NCI-H69 (cell line): Measurements from ENCODE around the gene ITFG1.
"Not testable (repeated sequence)": the region's sequence is repeated elsewhere in the genome, so short reads cannot be mapped to it uniquely, and the experiment has no call there.

Experiments used
- DNase-seq: peaks from one replicate; lab custom pipeline; 2025; lab: John Stamatoyannopoulos, UW

The ITFG1 gene

DNA sequence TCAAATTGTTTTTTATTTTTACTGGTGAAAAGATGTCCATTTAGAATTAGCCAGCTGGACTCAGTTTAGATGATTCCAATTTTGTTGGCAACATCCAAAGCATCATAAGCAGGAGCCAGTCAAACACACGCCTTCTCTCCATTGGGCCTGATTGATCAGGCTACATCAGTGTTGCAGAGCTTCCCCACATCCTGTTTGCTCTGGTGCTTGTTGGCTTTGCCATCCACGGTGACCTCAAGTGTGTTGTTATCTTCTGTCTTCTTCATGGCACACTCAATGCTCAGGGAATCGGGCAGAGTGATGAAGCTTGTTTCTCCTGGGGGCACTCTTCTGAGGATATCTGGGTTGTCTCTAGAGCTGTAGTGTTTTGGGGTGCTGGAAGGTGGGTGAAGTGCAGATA lies 310.8 kb downstream of the ITFG1 start:
- DNase-seq: no peak

DNA sequence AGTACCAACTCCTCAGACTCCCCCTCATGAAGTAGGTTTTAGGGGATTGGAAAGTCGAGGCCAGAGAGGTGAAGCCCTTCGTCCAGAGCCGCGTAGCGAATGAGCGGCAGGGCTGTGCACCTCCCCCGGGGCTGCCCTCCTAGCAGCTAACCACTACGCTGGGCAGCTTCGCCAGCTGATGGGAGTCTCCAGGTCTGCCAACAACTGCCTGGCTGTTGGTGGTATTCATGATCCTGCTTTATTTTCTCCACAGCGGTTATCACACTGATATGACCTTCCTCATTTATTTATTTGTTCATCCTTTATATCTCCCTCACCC lies 316.3 kb downstream of the ITFG1 start:
- DNase-seq: no peak

DNA sequence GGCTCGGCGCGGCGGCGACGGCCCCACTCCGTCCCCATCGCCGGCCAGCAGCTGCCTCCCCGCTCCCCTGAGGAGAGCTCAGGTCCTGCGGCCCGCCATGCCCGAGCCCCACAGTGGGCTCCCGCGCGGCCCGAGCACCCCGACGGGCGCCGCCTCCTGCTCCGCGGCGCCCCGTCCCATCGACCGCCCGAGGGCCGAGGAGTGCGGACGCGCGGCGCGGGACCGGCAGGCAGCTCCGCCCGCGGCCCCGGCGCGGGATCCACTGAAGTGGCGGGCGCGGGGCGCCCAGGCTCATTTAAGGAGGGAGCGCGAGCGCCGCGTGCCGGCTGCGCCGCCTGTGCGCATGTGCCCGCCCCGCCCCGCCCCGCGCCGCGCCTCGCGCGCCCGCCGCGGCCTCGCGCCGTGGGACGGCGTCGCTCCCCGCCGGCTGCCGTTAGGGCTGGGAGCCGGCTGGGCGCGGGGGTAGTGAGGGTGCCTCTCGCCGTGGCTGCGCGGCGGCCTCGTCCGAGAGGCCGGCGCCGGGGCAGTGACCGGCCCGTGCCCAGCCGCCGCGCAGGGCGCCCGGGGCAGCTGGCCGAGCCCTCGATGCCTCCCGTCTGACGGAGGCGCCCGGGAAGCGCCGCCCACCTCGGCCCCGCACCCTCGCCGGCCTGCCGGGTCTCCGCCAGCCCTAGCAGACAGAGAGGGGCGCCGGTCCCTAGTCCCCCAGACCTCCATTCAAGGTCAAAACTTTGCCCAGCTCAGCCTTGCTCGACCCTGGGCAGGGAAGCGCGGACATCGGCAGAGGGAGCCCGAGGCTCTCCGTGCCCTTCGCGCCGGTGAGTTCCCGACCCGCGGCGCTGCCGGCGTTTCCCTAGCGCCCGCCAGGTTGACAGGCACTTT lies 316.9 kb downstream of the ITFG1 start, which contains the start of gene NETO2:
Gene NETO2, minus strand, starts transcription at position 269 of the 882 bp plus-strand sequence. CDS start 333 bp downstream, outside the sequence.
- peak; percentile 77 for DNase-seq

DNA sequence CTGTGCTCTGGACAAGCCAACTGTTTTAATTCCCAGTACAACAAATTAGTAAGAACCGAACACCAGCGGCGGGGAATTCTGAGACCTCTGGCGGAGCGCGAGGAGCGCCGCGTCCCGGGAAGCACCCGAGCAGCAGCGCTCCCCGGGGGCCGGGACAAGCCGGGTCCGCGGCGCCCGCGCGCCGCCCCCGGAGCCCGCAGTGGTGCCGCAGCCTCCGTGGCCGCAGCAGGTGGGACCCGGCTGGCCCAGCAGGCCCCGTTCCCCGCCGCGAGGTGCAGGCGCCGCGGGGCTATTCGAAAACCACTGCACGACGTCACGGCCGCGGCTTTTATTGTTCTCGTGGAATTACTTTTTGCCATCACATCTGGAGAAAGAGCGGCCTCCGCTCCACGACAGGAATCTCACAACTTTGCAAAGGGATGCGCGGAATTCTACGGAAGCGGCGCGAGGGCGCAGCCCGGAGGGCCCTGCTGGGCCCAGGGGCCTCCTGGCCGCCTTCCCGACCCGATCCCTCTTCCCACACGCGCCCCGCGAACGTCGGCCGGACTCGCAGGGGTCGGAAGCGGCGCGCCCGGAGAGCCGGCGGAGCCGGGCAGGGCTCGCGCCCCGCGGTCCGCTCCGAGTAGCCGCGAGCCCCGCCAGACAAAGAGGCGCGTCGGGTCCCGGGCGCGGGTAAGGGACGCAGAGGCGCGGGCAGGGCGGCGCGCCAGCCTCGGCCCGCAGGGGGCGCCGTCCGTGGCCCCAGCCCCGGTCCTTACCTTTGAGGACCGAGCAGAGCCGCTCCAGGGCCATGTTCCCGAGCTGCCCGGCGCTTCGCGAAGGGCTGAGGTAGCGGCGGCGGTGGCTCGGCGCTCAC lies 317.8 kb downstream of the ITFG1 start:
- DNase-seq: peak; percentile 78

- DNase-seq: peak; percentile 55
Measured at GRCh38 chr16:47142486-47142820, 318.4 kb downstream of the ITFG1 start.

DNA sequence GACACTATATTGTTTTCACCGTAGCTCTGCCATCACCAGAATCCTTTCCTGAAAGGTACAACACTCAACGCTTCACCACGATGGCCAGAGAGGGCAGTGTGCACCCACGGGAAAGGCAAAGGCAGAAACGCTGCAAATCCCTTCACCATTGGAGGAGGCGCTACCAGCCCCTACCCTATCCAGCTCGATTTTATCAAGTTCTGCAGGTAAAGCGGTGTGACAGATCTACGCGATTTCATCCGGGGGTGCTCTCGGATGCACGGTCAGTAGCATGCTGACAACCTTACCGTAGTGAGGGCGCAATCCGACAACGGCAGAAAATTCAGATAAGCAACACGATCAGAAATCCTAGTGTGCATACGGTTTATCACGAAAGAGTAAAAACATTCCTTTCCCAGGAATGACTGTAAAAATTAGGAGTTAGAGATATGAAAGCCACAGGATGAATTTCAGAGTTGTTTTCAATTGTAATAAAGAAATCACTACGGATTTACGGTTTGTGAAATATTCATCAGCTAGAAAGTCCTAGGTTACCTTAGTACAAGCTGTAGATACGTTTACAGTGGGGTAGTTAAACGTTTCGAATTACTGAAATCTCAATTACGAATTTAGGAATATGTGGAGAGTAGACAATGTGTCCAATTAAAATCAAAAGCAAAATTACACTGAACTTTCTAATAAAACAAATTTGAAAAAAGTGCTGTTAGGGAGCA lies 318.9 kb downstream of the ITFG1 start:
- peak; percentile 93 for DNase-seq

DNA sequence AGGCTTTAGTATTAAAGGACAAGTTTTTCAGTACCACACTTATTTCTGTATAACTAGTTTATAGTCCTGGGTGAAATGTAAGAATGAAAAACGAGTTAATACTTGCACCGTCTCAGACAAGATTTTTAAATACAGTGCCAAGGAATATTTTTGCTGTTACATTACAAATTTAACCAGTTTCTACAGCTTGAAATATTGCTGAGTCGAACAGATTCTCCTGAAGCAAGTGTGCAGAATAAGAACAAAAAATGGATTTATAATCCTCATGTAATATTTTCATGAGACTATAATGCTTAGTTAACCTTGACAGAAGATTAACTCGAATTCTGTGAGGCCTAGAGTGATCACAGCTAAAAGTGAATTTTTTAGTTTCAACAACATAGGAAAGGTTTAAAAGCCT lies 320.2 kb downstream of the ITFG1 start:
- no peak for DNase-seq

DNA sequence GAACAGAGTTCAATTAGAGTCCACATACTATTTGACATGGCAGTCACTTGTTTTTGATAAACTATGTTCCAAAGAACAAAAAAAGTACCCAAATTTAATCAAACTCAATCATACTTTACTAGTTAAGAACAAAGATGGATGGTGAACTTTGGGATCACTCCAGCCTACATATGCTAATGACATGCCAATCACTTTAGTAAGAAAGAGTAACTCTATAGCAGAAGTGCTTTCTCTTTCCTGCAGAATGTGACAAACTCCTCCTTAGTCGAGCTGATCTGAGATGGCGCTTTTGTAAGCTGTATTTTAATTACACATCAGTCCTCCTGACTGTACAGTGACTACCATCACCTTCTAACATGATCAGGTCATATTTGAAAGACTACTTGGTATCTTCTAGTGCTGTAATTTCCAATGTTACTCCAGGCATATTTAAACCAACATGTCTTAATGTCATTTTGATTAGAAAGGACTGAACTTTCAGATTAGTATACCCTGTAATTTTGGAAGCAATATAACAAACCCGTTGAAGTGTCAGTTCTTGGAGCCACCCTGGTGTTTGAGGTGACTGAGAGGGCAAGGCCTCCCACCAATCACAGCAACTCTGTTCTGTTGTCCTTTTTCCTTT lies 321.2 kb downstream of the ITFG1 start:
- peak; percentile 36 for DNase-seq

GRCh38 chr16:47137925-47138324 lies 322.9 kb downstream of the ITFG1 start:
- DNase-seq: not testable (repeated sequence)

DNA sequence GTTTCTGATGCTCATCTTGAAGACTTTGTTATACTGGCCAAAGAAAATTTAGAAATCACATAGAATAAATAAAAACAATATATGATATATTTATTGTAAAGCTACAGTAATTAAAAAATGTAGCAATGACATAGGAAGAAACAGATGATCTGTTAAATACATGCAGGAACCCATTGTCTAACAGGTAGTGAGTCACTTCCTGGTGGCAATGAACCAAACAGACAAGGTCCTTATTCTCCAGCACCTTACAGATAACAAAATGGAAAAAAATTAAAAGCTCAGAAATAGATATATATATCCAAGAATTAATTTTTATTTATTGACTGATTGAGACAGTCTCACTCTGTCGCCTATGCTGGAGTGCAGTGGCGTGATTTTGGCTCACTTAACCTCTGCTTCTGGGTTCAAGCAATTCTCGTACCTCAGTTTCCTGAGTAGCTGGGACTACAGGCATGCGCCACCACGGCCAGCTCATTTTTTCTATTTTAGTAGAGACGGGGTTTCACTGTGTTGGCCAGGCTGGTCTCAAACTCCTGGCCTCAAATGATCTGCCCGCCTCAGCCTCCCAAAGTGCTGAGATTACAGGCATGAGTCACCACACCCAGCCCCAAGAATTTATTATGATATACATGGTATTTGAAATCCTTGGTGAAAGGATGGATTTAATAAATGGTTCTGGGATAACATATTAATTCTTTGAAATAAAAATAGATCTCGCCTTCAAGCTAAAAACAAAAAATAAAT lies 324.6 kb downstream of the ITFG1 start:
- peak; percentile 34 for DNase-seq

- peak; percentile 4 for DNase-seq
Measured at GRCh38 chr16:47134550-47134949, 326.3 kb downstream of the ITFG1 start.

GRCh38 chr16:47132308-47132707 lies 328.6 kb downstream of the ITFG1 start:
- no peak for DNase-seq

GRCh38 chr16:47129755-47130435 lies 331.0 kb downstream of the ITFG1 start:
- DNase-seq: no peak

GRCh38 chr16:47127541-47127940 lies 333.3 kb downstream of the ITFG1 start:
- DNase-seq: no peak

DNA sequence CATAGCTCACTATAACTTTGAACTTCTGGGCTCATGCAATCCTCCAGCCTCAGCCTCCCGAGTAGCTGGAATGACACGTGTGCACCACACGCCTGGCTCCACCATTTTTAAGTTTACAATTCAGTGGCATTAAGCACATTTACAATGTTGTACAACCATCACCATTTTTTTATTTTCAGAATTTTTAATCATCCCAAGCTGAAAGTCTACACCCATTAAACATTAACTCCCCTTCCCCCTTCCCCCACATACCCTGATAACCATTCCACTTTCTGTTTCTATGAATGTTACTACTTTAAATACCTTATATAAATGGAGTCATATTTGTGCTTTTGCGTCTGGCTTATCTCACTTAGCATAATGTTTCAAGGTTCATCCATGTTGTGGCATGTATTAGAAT lies 335.1 kb downstream of the ITFG1 start:
- DNase-seq: no peak

GRCh38 chr16:47113130-47113529 lies 347.7 kb downstream of the ITFG1 start:
- no peak for DNase-seq

DNA sequence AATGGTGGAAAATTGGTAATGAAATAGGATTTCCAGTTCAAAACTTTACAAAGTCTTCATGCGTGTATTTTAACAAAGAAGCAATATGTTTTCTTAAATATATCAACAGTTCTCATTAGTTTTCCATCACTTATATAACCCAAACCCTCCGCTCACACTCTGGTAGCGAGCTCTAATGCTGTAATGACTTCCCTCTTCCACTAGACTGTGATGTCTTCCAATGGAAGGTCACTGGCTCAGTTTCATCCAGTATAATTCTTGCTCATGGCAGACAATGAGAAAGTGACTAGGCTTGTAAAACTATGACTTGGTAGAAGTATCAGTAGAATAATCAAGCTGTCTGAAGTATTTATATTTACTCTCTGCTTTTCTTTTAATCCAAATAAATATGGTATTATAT lies 349.9 kb downstream of the ITFG1 start:
- no peak for DNase-seq

DNA sequence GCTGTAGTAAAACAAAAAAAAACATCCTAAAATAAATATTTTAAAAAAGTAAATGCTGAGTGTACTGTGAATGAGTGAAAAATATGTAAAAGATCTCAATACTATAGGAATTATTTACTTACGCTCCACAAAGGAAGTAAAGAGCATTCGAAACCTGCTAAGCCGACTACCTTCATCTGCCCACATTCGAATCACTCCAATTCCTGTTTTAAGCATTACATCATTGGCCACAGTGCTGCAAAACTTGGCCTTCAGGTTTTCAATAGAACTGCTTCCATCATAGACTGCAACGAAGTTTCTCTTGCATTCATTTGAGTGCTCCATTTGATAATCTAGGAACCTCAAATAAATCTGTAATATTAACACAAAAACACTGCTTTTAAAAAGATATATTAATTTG lies 351.5 kb downstream of the ITFG1 start:
- DNase-seq: no peak
